CMK (cell line): ENCODE data around the gene USP17L25.
"Not testable (repeated sequence)": the region's sequence is repeated elsewhere in the genome, so short reads cannot be mapped to it uniquely, and the experiment has no call there.

Experiments
- DNase-seq: peaks from one replicate; pipeline ENCODE4 v3.0.0-alpha.2; 2010; ENCODE audit warnings: low read depth

Gene USP17L25, protein sequence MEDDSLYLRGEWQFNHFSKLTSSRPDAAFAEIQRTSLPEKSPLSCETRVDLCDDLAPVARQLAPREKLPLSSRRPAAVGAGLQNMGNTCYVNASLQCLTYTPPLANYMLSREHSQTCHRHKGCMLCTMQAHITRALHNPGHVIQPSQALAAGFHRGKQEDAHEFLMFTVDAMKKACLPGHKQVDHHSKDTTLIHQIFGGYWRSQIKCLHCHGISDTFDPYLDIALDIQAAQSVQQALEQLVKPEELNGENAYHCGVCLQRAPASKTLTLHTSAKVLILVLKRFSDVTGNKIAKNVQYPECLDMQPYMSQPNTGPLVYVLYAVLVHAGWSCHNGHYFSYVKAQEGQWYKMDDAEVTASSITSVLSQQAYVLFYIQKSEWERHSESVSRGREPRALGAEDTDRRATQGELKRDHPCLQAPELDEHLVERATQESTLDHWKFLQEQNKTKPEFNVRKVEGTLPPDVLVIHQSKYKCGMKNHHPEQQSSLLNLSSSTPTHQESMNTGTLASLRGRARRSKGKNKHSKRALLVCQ

DNA sequence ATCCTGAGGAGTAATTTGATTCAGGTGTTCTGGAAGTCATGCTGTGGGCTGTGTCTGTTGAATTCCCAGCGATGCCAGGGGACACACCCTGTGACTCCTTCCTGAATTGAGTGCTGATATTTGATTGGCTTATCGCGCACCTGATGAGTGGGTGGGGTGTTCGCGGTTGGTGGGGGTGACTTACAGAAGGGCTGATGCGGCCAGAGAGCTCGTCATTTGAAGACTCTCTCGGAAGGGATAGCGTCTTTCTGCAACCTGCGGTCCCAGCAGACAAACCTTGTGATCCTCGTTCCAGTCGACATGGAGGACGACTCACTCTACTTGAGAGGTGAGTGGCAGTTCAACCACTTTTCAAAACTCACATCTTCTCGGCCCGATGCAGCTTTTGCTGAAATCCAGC is at the start of gene USP17L25:
USP17L25 (plus strand) TSS at position 301 of the 400 bp plus-strand sequence; CDS start at position 301, 0 bp downstream.
- not testable (repeated sequence) for DNase-seq

DNA sequence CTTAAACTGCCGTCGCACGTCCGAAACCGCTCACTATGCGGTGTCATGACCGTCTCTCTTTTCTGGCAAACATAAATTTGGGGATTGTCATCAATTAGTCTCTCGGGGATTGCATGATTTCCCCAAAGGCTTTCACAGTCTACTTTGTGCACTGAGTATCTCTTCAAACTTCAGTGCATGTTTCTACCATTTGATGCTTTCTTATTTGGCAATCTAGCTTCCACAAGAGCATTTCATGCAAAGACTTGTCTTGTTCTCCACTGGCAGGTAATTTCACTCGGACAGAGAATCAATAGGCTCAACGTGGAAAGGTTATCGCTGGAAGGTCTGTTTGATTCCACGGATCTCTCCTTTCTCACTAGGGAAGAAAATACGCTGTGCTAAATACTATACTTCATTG is 5.5 kb upstream of the USP17L25 start:
- DNase-seq, result not testable (repeated sequence)

DNA sequence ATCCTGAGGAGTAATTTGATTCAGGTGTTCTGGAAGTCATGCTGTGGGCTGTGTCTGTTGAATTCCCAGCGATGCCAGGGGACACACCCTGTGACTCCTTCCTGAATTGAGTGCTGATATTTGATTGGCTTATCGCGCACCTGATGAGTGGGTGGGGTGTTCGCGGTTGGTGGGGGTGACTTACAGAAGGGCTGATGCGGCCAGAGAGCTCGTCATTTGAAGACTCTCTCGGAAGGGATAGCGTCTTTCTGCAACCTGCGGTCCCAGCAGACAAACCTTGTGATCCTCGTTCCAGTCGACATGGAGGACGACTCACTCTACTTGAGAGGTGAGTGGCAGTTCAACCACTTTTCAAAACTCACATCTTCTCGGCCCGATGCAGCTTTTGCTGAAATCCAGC is 4.8 kb upstream of the USP17L25 start, which contains the start of gene USP17L24:
USP17L24 (plus strand) TSS at position 301 of the 400 bp plus-strand sequence; CDS start at position 301, 0 bp downstream.
- DNase-seq, result not testable (repeated sequence)

DNA sequence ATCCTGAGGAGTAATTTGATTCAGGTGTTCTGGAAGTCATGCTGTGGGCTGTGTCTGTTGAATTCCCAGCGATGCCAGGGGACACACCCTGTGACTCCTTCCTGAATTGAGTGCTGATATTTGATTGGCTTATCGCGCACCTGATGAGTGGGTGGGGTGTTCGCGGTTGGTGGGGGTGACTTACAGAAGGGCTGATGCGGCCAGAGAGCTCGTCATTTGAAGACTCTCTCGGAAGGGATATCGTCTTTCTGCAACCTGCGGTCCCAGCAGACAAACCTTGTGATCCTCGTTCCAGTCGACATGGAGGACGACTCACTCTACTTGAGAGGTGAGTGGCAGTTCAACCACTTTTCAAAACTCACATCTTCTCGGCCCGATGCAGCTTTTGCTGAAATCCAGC is 4.6 kb downstream of the USP17L25 start, which contains the start of gene USP17L26:
USP17L26 (plus strand) TSS at position 301 of the 400 bp plus-strand sequence; CDS start at position 301, 0 bp downstream.
- DNase-seq, result not testable (repeated sequence)

DNA sequence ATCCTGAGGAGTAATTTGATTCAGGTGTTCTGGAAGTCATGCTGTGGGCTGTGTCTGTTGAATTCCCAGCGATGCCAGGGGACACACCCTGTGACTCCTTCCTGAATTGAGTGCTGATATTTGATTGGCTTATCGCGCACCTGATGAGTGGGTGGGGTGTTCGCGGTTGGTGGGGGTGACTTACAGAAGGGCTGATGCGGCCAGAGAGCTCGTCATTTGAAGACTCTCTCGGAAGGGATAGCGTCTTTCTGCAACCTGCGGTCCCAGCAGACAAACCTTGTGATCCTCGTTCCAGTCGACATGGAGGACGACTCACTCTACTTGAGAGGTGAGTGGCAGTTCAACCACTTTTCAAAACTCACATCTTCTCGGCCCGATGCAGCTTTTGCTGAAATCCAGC is 9.4 kb downstream of the USP17L25 start, which contains the start of gene USP17L5:
USP17L5 (plus strand) TSS at position 301 of the 400 bp plus-strand sequence; CDS start at position 301, 0 bp downstream.
- DNase-seq, result not testable (repeated sequence)

DNA sequence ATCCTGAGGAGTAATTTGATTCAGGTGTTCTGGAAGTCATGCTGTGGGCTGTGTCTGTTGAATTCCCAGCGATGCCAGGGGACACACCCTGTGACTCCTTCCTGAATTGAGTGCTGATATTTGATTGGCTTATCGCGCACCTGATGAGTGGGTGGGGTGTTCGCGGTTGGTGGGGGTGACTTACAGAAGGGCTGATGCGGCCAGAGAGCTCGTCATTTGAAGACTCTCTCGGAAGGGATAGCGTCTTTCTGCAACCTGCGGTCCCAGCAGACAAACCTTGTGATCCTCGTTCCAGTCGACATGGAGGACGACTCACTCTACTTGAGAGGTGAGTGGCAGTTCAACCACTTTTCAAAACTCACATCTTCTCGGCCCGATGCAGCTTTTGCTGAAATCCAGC is 14.1 kb downstream of the USP17L25 start, which contains the start of gene USP17L27:
USP17L27 (plus strand) TSS at position 301 of the 400 bp plus-strand sequence; CDS start at position 301, 0 bp downstream.
- not testable (repeated sequence) for DNase-seq

DNA sequence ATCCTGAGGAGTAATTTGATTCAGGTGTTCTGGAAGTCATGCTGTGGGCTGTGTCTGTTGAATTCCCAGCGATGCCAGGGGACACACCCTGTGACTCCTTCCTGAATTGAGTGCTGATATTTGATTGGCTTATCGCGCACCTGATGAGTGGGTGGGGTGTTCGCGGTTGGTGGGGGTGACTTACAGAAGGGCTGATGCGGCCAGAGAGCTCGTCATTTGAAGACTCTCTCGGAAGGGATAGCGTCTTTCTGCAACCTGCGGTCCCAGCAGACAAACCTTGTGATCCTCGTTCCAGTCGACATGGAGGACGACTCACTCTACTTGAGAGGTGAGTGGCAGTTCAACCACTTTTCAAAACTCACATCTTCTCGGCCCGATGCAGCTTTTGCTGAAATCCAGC is 18.9 kb downstream of the USP17L25 start, which contains the start of gene USP17L28:
USP17L28 (plus strand) TSS at position 301 of the 400 bp plus-strand sequence; CDS start at position 301, 0 bp downstream.
- not testable (repeated sequence) for DNase-seq

DNA sequence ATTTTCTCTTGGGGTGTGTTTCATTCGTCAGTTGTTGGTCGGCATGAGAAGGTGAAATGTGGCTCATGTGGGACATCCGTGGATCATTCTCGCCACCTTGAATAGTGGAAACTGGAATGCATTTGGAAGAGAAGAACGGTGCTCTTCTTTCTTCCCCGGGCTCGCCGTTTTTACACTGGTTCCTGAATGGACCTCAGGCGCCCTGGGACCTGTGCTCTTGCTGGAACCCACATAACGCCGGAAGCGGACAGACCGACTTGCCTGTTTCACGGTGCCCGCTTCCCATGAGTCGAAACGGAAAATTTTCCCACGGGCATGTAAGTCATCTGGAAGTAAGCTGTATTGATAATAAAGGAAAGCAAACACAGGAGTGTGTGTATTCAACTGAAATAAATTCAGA is 21.2 kb downstream of the USP17L25 start:
- DNase-seq, result not testable (repeated sequence)

DNA sequence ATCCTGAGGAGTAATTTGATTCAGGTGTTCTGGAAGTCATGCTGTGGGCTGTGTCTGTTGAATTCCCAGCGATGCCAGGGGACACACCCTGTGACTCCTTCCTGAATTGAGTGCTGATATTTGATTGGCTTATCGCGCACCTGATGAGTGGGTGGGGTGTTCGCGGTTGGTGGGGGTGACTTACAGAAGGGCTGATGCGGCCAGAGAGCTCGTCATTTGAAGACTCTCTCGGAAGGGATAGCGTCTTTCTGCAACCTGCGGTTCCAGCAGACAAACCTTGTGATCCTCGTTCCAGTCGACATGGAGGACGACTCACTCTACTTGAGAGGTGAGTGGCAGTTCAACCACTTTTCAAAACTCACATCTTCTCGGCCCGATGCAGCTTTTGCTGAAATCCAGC is 23.6 kb downstream of the USP17L25 start, which contains the start of gene USP17L29:
USP17L29 (plus strand) TSS at position 301 of the 400 bp plus-strand sequence; CDS start at position 301, 0 bp downstream.
- DNase-seq, result not testable (repeated sequence)

DNA sequence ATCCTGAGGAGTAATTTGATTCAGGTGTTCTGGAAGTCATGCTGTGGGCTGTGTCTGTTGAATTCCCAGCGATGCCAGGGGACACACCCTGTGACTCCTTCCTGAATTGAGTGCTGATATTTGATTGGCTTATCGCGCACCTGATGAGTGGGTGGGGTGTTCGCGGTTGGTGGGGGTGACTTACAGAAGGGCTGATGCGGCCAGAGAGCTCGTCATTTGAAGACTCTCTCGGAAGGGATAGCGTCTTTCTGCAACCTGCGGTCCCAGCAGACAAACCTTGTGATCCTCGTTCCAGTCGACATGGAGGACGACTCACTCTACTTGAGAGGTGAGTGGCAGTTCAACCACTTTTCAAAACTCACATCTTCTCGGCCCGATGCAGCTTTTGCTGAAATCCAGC is 33.1 kb downstream of the USP17L25 start, which contains the start of gene USP17L30:
USP17L30 (plus strand) TSS at position 301 of the 400 bp plus-strand sequence; CDS start at position 301, 0 bp downstream.
- not testable (repeated sequence) for DNase-seq

DNA sequence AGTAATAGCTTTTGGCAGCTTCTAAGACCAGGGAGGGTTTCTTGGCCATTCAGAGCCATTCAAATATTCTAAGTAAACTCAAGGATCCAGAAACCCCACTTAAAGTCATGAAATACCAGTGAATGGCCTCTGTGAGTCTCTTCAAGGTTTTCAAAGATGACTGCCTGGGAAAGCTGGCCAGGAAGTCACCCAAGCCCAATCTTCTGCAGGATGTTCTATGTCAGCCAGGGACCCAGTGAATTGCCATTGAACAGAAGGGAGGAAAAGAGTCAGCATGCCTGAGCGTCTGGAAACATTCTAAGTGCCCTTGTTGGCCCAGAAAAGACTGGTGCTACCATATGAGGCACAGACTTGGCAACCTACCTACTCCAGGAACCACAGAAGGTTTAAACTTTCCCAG is 50.2 kb downstream of the USP17L25 start:
- DNase-seq, result not testable (repeated sequence)
